Karpas-422 (cell line): Measurements from ENCODE around the gene RNF114. TPM values are rescaled to one million over a fixed set of nuclear protein-coding genes. Genes with fewer than 3 reads are reported as not detected.
A peak's percentile ranks its signal among the peaks of the same experiment; 100 is the strongest.

Experiments
- DNase-seq: peaks from one replicate; pipeline ENCODE4 v3.0.0-alpha.2; 2015
- H2AFZ ChIP-seq: fragments of 200-600 bp; sonication (generic); 2 replicates; pipeline ENCODE4 v1.6.1; 2014; ENCODE audit warnings: antibody characterized with exemption, low read length, mixed read lengths
- H3K27ac ChIP-seq: fragments of 200-600 bp; sonication (generic); 2 replicates; pipeline ENCODE4 v1.5.1; 2014; ENCODE audit warnings: mild to moderate bottlenecking, low read length, moderate library complexity
- H3K27me3 ChIP-seq: fragments of 200-600 bp; sonication (generic); 2 replicates; pipeline ENCODE4 v1.6.1; 2014; ENCODE audit warnings: low read length, mixed read lengths
- H3K36me3 ChIP-seq: fragments of 200-600 bp; sonication (generic); 2 replicates; pipeline ENCODE4 v1.6.1; 2014; ENCODE audit warnings: low read length, mixed read lengths; ENCODE audit not compliant: insufficient read depth
- H3K4me1 ChIP-seq: fragments of 200-600 bp; sonication (generic); 2 replicates; pipeline ENCODE4 v1.6.1; 2014; ENCODE audit warnings: mild to moderate bottlenecking, low read length, mixed read lengths
- H3K4me2 ChIP-seq: fragments of 200-600 bp; sonication (generic); 2 replicates; pipeline ENCODE4 v1.6.1; 2014; ENCODE audit warnings: low read length, low read depth, mild to moderate bottlenecking; ENCODE audit not compliant: poor library complexity, severe bottlenecking
- H3K4me3 ChIP-seq: fragments of 200-600 bp; sonication (generic); 2 replicates; pipeline ENCODE4 v1.5.1; 2014; ENCODE audit warnings: mild to moderate bottlenecking, antibody characterized with exemption, low read length, mixed read lengths
- H3K79me2 ChIP-seq: fragments of 200-600 bp; sonication (generic); 2 replicates; pipeline ENCODE4 v1.6.1; 2014; ENCODE audit warnings: mild to moderate bottlenecking, low read length, mixed read lengths
- H3K9ac ChIP-seq: fragments of 200-600 bp; sonication (generic); 2 replicates; pipeline ENCODE4 v1.6.0; 2014; ENCODE audit warnings: low read length
- H3K9me2 ChIP-seq: fragments of 200-600 bp; sonication (generic), shearing (Covaris generic); replicated peaks from 2 replicates; pipeline ENCODE4 v1.6.0; 2014; ENCODE audit warnings: mild to moderate bottlenecking, low read length, moderate library complexity; ENCODE audit not compliant: insufficient read depth
- H3K9me3 ChIP-seq: fragments of 300-700, 200-600 bp; sonication (generic); 2 replicates; pipeline ENCODE4 v1.6.1; 2014; ENCODE audit warnings: low read length, mixed read lengths
- H4K20me1 ChIP-seq: fragments of 200-600 bp; sonication (generic); 2 replicates; pipeline ENCODE4 v1.6.1; 2014; ENCODE audit warnings: mild to moderate bottlenecking, antibody characterized with exemption, low read length, low read depth; ENCODE audit not compliant: insufficient read depth
- total RNA-seq: library from RNA; depleted of rRNA; stranded (reverse); fragments of >200 nt; shearing (Covaris generic); gene quantifications from 2 replicates; pipeline ENCODE4 v1.2.3, GENCODE V29; 2014; ENCODE audit warnings: low replicate concordance

Gene RNF114
- total RNA-seq, 1 experiment from 2014 or later: 38.1 TPM

- H3K27me3 ChIP-seq: no peaks in the 10 kb centered on the region
- H3K4me1 ChIP-seq: peaks cover 25% of the 10 kb centered on the region
- no peaks in the 10 kb centered on the region for H3K36me3 ChIP-seq
- H3K9me3 ChIP-seq: no peaks in the 10 kb centered on the region
- peak within 1 kb of the TSS; percentile 99 for H2AFZ ChIP-seq
- H3K27ac ChIP-seq: peak within 1 kb of the TSS; percentile 92
- H3K9me2 ChIP-seq: no peaks in the 10 kb centered on the region
- peak; percentile 96 for DNase-seq
- peaks cover 45% of the 10 kb centered on the region for H3K79me2 ChIP-seq
- H3K9ac ChIP-seq: peak within 1 kb of the TSS; percentile 89
- peak within 1 kb of the TSS; percentile 75 for H3K4me2 ChIP-seq
- H4K20me1 ChIP-seq: peaks cover 7% of the 10 kb centered on the region; the same call in 1 of the 2 replicates
- peak within 1 kb of the TSS; percentile 94 for H3K4me3 ChIP-seq
Observed at GRCh38 chr20:49915380-49916145, 20.6 kb upstream of the RNF114 start, which contains the start of gene SPATA2. Gene SPATA2 (minus strand): TSS chr20:49915529. CDS start chr20:49908490, 7,039 bp downstream.

GRCh38 chr20:49916146-49917002 is 19.8 kb upstream of the RNF114 start:
- peak overlapping the region; percentile 94 for H3K4me3 ChIP-seq
- H3K27ac ChIP-seq: no peak overlapping the region
- H2AFZ ChIP-seq: peak overlapping the region; percentile 99
- H3K36me3 ChIP-seq: no peaks in the 10 kb centered on the region
- peaks cover 38% of the 10 kb centered on the region for H3K79me2 ChIP-seq
- H4K20me1 ChIP-seq: peaks cover 7% of the 10 kb centered on the region; the same call in 1 of the 2 replicates
- H3K9me3 ChIP-seq: no peaks in the 10 kb centered on the region
- peak overlapping the region; percentile 89 for H3K9ac ChIP-seq
- H3K9me2 ChIP-seq: no peaks in the 10 kb centered on the region
- peaks cover 25% of the 10 kb centered on the region for H3K4me1 ChIP-seq
- peak overlapping the region; percentile 75 for H3K4me2 ChIP-seq
- no peak for DNase-seq
- H3K27me3 ChIP-seq: no peaks in the 10 kb centered on the region

- H4K20me1 ChIP-seq: peaks cover 6% of the 10 kb centered on the region; the same call in 1 of the 2 replicates
- H3K27ac ChIP-seq: no peak overlapping the region
- H3K4me2 ChIP-seq: no peak overlapping the region
- H3K4me3 ChIP-seq: no peak overlapping the region
- H3K79me2 ChIP-seq: peaks cover 18% of the 10 kb centered on the region
- H3K9me2 ChIP-seq: no peaks in the 10 kb centered on the region
- H3K27me3 ChIP-seq: no peaks in the 10 kb centered on the region
- no peaks in the 10 kb centered on the region for H3K9me3 ChIP-seq
- H3K36me3 ChIP-seq: no peaks in the 10 kb centered on the region
- H2AFZ ChIP-seq: no peak overlapping the region
- H3K9ac ChIP-seq: no peak overlapping the region
- peaks cover 21% of the 10 kb centered on the region for H3K4me1 ChIP-seq
- DNase-seq: no peak
Observed at GRCh38 chr20:49918446-49918845, 17.8 kb upstream of the RNF114 start.

GRCh38 chr20:49919009-49919408 is 17.2 kb upstream of the RNF114 start:
- Histone ChIP-seq H3K36me3 (no peaks in the 10 kb centered on the region), H3K27me3 (no peaks in the 10 kb centered on the region), H4K20me1 (peaks cover under 1% of the 10 kb centered on the region; the same call in 1 of the 2 replicates), H3K4me3 (no peak overlapping the region), H3K4me1 (peaks cover 15% of the 10 kb centered on the region), H3K4me2 (no peak overlapping the region), H2AFZ (no peak overlapping the region), H3K9me2 (no peaks in the 10 kb centered on the region), H3K27ac (no peak overlapping the region), H3K9me3 (no peaks in the 10 kb centered on the region), H3K9ac (no peak overlapping the region), H3K79me2 (peaks cover 13% of the 10 kb centered on the region)
- no peak for DNase-seq

GRCh38 chr20:49919461-49919860 is 16.7 kb upstream of the RNF114 start:
- no peaks in the 10 kb centered on the region for H4K20me1 ChIP-seq
- no peak overlapping the region for H3K4me3 ChIP-seq
- H3K9ac ChIP-seq: no peak overlapping the region
- no peaks in the 10 kb centered on the region for H3K36me3 ChIP-seq
- no peak overlapping the region for H2AFZ ChIP-seq
- H3K4me1 ChIP-seq: peaks cover 11% of the 10 kb centered on the region
- peaks cover 8% of the 10 kb centered on the region for H3K79me2 ChIP-seq
- no peaks in the 10 kb centered on the region for H3K9me3 ChIP-seq
- no peak for DNase-seq
- H3K4me2 ChIP-seq: no peak overlapping the region
- no peaks in the 10 kb centered on the region for H3K27me3 ChIP-seq
- no peak overlapping the region for H3K27ac ChIP-seq
- no peaks in the 10 kb centered on the region for H3K9me2 ChIP-seq

- no peak overlapping the region for H3K4me3 ChIP-seq
- no peak overlapping the region for H2AFZ ChIP-seq
- no peak overlapping the region for H3K27ac ChIP-seq
- H3K79me2 ChIP-seq: no peaks in the 10 kb centered on the region
- H3K4me1 ChIP-seq: no peaks in the 10 kb centered on the region
- no peak overlapping the region for H3K9ac ChIP-seq
- no peak overlapping the region for H3K4me2 ChIP-seq
- no peaks in the 10 kb centered on the region for H3K9me2 ChIP-seq
- no peaks in the 10 kb centered on the region for H3K27me3 ChIP-seq
- no peaks in the 10 kb centered on the region for H3K36me3 ChIP-seq
- H4K20me1 ChIP-seq: no peaks in the 10 kb centered on the region
- no peaks in the 10 kb centered on the region for H3K9me3 ChIP-seq
- DNase-seq: no peak
Observed at GRCh38 chr20:49924247-49924646, 11.9 kb upstream of the RNF114 start.

- Histone ChIP-seq H3K9me2 (no peaks in the 10 kb centered on the region), H3K4me3 (no peak overlapping the region), H3K79me2 (no peaks in the 10 kb centered on the region), H3K36me3 (no peaks in the 10 kb centered on the region), H3K9ac (no peak overlapping the region), H3K27me3 (no peaks in the 10 kb centered on the region), H3K9me3 (no peaks in the 10 kb centered on the region), H3K27ac (no peak overlapping the region), H3K4me2 (no peak overlapping the region), H3K4me1 (no peaks in the 10 kb centered on the region), H2AFZ (no peak overlapping the region), H4K20me1 (no peaks in the 10 kb centered on the region)
- DNase-seq: no peak
Observed at GRCh38 chr20:49925901-49926454, 10.2 kb upstream of the RNF114 start.
